Measurements from ENCODE around the gene KIAA1958. TPM values are rescaled to one million over a fixed set of nuclear protein-coding genes. Genes with fewer than 3 reads are reported as not detected.

The KIAA1958 gene
- total and polyA plus RNA-seq, 2 of the 4 experiments (the other 2 are of a cell fraction): 0.65 to 1.8 TPM

DNA sequence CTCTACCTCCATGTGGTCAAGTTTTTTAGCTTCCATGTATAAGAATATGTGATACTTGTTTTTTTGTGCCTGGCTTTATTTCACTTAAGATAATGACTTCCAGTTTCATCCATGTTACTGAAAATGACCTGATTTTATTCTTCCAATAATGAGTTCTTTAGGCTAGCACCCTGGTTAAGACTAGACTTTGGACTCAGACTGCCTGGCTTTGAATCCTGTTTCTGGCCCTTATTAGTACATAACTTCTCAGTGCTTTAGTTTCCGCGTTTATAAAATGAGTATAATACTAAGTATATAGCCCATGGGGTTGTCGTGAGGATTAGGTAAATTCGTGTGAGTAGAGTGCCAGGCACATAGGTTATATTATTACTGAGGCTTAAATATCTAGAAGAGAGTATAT is 18.5 kb downstream of the KIAA1958 start:
- POLR2A ChIA-PET (ENCODE audit: unreplicated experiment): no interaction called here
- BruUV-seq (replicated peaks): no TSS peak
- dilution Hi-C loops (cut with HindIII; ENCODE audit: low sequenced_read_pairs, unreplicated experiment): no loop called here

More for the DNA sequence above, 18.5 kb downstream of the KIAA1958 start:
- ATAC-seq (ENCODE audit: low read depth) (no peak), DNase-seq (no peak)
- CTCF ChIA-PET: no interaction called here
- H2BK5ac ChIP-seq (ENCODE audit: low read depth, low read length, poor library complexity, severe bottlenecking): no peak overlapping the region
- no peaks in the 10 kb centered on the region for H3K36me3 ChIP-seq (ENCODE audit: control insufficient read depth, insufficient read depth, low read length)
- no peak overlapping the region for H3K4ac ChIP-seq (ENCODE audit: low read depth, low read length)
- H4K5ac ChIP-seq (ENCODE audit: low read depth, low read length): no peak overlapping the region
- no peak overlapping the region for H2AFZ ChIP-seq (replicated peaks; ENCODE audit: low read length, poor library complexity)
- no peak overlapping the region for H3K4me2 ChIP-seq (ENCODE audit: low read depth, low read length)
- H3K23ac ChIP-seq (ENCODE audit: low read depth, low read length): no peak overlapping the region
- no peak overlapping the region for H3K4me3 ChIP-seq (ENCODE audit: insufficient read depth, low read depth, low read length)
- H3K9ac ChIP-seq (ENCODE audit: low read depth, low read length): no peak overlapping the region
- H3K14ac ChIP-seq (replicated peaks; ENCODE audit: low read depth, low read length): no peak overlapping the region
- H2AK5ac ChIP-seq (ENCODE audit: low read depth, low read length): no peak overlapping the region
- H3K4me1 ChIP-seq (ENCODE audit: control insufficient read depth, insufficient read depth, low read length): no peaks in the 10 kb centered on the region
- no peak overlapping the region for H2AK9ac ChIP-seq (replicated peaks; ENCODE audit: low read depth, low read length, poor library complexity)
- no peak overlapping the region for H3K27ac ChIP-seq (ENCODE audit: insufficient read depth, low read length)
- H3K9me1 ChIP-seq (ENCODE audit: insufficient read depth, low read length): no peaks in the 10 kb centered on the region
- H2BK20ac ChIP-seq (ENCODE audit: low read depth, low read length): no peak overlapping the region
- TF ChIP-seq FOS (IDR thresholded peaks at IDR 0.05; ENCODE audit: low read depth, low read length): no peak
- no peak for TF ChIP-seq MAZ (IDR thresholded peaks at IDR 0.05; ENCODE audit: borderline replicate concordance, low read depth, low read length)
- TF ChIP-seq, protein P1, sequence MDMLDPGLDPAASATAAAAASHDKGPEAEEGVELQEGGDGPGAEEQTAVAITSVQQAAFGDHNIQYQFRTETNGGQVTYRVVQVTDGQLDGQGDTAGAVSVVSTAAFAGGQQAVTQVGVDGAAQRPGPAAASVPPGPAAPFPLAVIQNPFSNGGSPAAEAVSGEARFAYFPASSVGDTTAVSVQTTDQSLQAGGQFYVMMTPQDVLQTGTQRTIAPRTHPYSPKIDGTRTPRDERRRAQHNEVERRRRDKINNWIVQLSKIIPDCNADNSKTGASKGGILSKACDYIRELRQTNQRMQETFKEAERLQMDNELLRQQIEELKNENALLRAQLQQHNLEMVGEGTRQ (IDR thresholded peaks at IDR 0.05; ENCODE audit: low read depth, low read length): no peak
- no peak for TF ChIP-seq MAFK (IDR thresholded peaks at IDR 0.05; ENCODE audit: low read depth, low read length)
- no peak for TF ChIP-seq NFE2L2 (IDR thresholded peaks at IDR 0.05; ENCODE audit: low read depth, low read length)
- TF ChIP-seq CHD1 (IDR thresholded peaks at IDR 0.05; ENCODE audit: low read depth, low read length): no peak
- TF ChIP-seq RFX5 (IDR thresholded peaks at IDR 0.05; ENCODE audit: low read depth, low read length): no peak
- TF ChIP-seq RAD21 (IDR thresholded peaks at IDR 0.05; ENCODE audit: low read length): no peak
- no peak for TF ChIP-seq MXI1 (IDR thresholded peaks at IDR 0.05; ENCODE audit: borderline replicate concordance, low read depth, low read length)
- TF ChIP-seq, protein P2, sequence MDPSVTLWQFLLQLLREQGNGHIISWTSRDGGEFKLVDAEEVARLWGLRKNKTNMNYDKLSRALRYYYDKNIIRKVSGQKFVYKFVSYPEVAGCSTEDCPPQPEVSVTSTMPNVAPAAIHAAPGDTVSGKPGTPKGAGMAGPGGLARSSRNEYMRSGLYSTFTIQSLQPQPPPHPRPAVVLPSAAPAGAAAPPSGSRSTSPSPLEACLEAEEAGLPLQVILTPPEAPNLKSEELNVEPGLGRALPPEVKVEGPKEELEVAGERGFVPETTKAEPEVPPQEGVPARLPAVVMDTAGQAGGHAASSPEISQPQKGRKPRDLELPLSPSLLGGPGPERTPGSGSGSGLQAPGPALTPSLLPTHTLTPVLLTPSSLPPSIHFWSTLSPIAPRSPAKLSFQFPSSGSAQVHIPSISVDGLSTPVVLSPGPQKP (IDR thresholded peaks at IDR 0.05; ENCODE audit: borderline replicate concordance, low read depth, low read length): no peak
- TF ChIP-seq SMC3 (IDR thresholded peaks at IDR 0.05; ENCODE audit: low read depth, low read length): no peak
- no peak for TF ChIP-seq BHLHE40 (IDR thresholded peaks at IDR 0.05; ENCODE audit: low read depth, low read length)
- TF ChIP-seq POLR2A (IDR thresholded peaks at IDR 0.05; ENCODE audit: low read depth, low read length): no peak
- no peak for TF ChIP-seq CEBPB (IDR thresholded peaks at IDR 0.05; ENCODE audit: low read depth, low read length)
- H2BK15ac ChIP-seq (ENCODE audit: low read depth, low read length): no peak overlapping the region
- no peaks in the 10 kb centered on the region for H4K20me1 ChIP-seq (ENCODE audit: insufficient read depth, low read length)
- H4K8ac ChIP-seq (ENCODE audit: low read depth in 2 of 2, low read length in 2 of 2): no peak overlapping the region
- intact Hi-C loops (cut with micrococcal nuclease) (no loop called here), in situ Hi-C loops (cut with MboI; ENCODE audit: low sequenced_read_pairs) (no loop called here)
- H3K27me3 ChIP-seq (ENCODE audit: control insufficient read depth, insufficient read depth, low read length): no peaks in the 10 kb centered on the region
- H3K56ac ChIP-seq (ENCODE audit: extremely low read depth, insufficient read depth, low read length): no peak overlapping the region
- H4K91ac ChIP-seq (ENCODE audit: insufficient read depth, low read depth, low read length): no peak overlapping the region
- no peak overlapping the region for H3K18ac ChIP-seq (ENCODE audit: low read depth, low read length)
- no peaks in the 10 kb centered on the region for H3K79me1 ChIP-seq (ENCODE audit: low read depth in 1 of 2, low read length in 2 of 2)
- H2BK120ac ChIP-seq (ENCODE audit: low read depth, low read length): no peak overlapping the region
- WGBS, 2 experiments (ENCODE audit: extremely low coverage in 2 of 2, insufficient read length in 1 of 2): no CpG with 5 or more reads among the region's 4 CpGs
- no peaks in the 10 kb centered on the region for H3K9me3 ChIP-seq (ENCODE audit: control insufficient read depth, insufficient read depth, low read length)
